ENCODE results near the gene CST9.

GRCh38 chr20:23601715-23602114, 4.0 kb downstream of the CST9 start:
- no peak for TF ChIP-seq EP300 (IDR thresholded peaks at IDR 0.05)
- no peak for TF ChIP-seq CTCF (IDR thresholded peaks at IDR 0.05)
- TF ChIP-seq POLR2A (IDR thresholded peaks at IDR 0.05) = no peak

All from ovary (tissue), 3 donors.